ENCODE results near the gene GLYR1.

GLYR1 gene

DNA sequence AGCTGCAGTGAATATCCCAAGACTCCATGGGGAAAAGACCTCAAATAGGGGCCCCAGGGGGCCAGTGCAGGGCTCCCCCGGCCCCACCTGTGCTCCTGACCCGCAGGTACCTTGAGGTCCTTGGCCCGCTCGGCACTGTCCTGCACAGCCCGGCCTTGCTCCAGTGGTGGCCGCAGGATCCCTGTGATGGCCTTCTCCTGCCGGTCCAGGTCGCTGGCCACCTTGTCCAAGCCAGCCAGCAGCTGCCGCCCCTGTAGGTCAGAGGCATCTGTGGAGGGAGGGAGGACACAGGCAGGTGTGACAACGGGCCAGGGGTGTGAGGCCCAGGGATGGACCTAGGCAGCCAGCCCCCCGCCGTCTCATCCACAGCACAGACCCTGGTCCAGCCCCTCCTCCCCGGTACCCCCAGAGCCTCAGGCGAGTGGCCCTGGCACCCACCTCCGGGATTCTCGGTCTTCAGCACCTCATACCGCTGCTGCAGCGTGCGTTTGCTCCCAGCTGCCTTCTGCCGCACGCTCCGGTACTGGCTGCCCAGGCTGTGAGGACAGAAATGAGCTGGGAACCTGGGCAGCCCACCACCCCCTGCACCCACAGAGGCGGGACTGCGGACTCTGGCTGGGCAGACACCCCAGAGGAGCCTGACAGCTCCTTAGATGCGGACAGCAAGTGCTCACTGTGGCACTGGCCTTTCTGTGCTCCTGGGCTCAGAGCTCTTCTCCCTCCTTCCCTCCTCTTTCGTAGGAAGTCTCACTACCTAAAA, 46.2 kb upstream of the GLYR1 start:
- Histone ChIP-seq H2AFZ (ENCODE audit: insufficient read depth, low read length, poor library complexity) (no peak overlapping the region), H2BK5ac (ENCODE audit: low read depth, low read length, poor library complexity) (no peak overlapping the region), H3K18ac (ENCODE audit: low read length) (no peak overlapping the region), H3K27me3 (ENCODE audit: insufficient read depth, low read length) (no peaks in the 10 kb centered on the region), H3K4me3 (ENCODE audit: low read depth, low read length) (no peak overlapping the region), H3K9me3 (ENCODE audit: insufficient read depth, low read depth, low read length) (peaks cover 6% of the 10 kb centered on the region), H3K14ac (ENCODE audit: low read length) (no peak overlapping the region), H2BK12ac (ENCODE audit: low read length) (no peak overlapping the region), H4K91ac (ENCODE audit: low read depth, low read length) (no peak overlapping the region), H3K36me3 (ENCODE audit: control insufficient read depth in 1 of 2, insufficient read depth in 2 of 2, low read length in 2 of 2) (peaks cover 25 to 27% of the 10 kb centered on the region in 2 experiments), H3K4me1 (ENCODE audit: control insufficient read depth in 1 of 2, insufficient read depth in 2 of 2, low read length in 2 of 2) (no peaks in the 10 kb centered on the region), H2AK5ac (ENCODE audit: low read length) (no peak overlapping the region), H4K8ac (ENCODE audit: low read depth, low read length) (no peak overlapping the region), H3K79me2 (ENCODE audit: control insufficient read depth, insufficient read depth, low read length, poor library complexity) (no peaks in the 10 kb centered on the region), H3K79me1 (ENCODE audit: low read length) (no peaks in the 10 kb centered on the region), H3K23ac (ENCODE audit: low read length) (no peak overlapping the region), H3K9ac (ENCODE audit: low read length) (no peak overlapping the region), H3K27ac (ENCODE audit: low read depth, low read length) (no peak overlapping the region), H3K4ac (ENCODE audit: low read depth, low read length) (no peak overlapping the region), H3K4me2 (ENCODE audit: low read length) (no peak overlapping the region), H2BK120ac (ENCODE audit: insufficient read depth, low read length, poor library complexity) (no peak overlapping the region), H4K12ac (ENCODE audit: low read depth, low read length) (no peak overlapping the region)
- WGBS (ENCODE audit: extremely low coverage, insufficient coverage, insufficient read length): no CpG with 5 or more reads among the region's 26 CpGs
- DNase-seq: no peak

DNA sequence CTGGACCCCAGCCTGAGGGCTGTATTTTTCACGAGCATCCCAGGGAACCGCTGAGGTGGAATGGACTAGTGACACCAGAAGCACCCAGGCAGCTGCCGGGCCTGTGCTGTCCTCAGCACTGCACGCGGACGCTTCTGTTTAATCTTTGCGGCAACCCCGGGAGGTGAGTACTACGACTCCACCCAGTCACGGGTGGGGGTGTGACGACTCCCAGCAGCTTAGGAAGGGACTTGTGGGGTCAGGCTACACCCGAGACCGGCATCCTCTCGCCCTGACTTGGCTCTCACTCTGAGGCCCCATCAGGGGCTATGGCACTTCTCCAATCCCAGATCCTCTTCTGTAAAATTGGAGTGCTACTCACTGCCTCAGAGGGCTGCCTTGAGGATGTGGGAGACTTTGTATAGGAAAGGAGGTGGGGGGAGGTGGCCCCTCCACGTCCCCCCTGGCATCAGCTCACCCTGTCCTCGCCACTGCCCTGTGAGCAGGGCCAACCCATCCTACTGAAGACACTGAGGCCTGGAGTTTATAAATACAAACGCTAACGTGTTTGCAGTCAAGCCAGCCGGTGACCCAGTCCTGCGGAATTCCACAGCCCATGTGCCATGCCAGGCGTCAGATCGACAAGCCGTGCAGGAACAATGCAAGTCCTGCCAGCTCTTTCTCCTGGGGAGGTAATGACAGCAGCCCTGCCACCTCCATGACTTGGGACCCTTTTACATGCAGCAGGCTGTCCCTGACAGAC, 45.4 kb upstream of the GLYR1 start:
- peaks cover 28 to 31% of the 10 kb centered on the region in 2 experiments for H3K36me3 ChIP-seq (ENCODE audit: control insufficient read depth in 1 of 2, insufficient read depth in 2 of 2, low read length in 2 of 2)
- H3K4me3 ChIP-seq (ENCODE audit: low read depth, low read length): no peak overlapping the region
- no peak overlapping the region for H3K14ac ChIP-seq (ENCODE audit: low read length)
- H3K4ac ChIP-seq (ENCODE audit: low read depth, low read length): no peak overlapping the region
- no peak overlapping the region for H3K4me2 ChIP-seq (ENCODE audit: low read length)
- H3K79me1 ChIP-seq (ENCODE audit: low read length): no peaks in the 10 kb centered on the region
- no peaks in the 10 kb centered on the region for H3K27me3 ChIP-seq (ENCODE audit: insufficient read depth, low read length)
- no peak overlapping the region for H2AFZ ChIP-seq (ENCODE audit: insufficient read depth, low read length, poor library complexity)
- H3K9me3 ChIP-seq (ENCODE audit: insufficient read depth, low read depth, low read length): peaks cover 2% of the 10 kb centered on the region
- no peak overlapping the region for H3K18ac ChIP-seq (ENCODE audit: low read length)
- H3K23ac ChIP-seq (ENCODE audit: low read length): no peak overlapping the region
- H3K4me1 ChIP-seq (ENCODE audit: control insufficient read depth in 1 of 2, insufficient read depth in 2 of 2, low read length in 2 of 2): no peaks in the 10 kb centered on the region
- H2BK5ac ChIP-seq (ENCODE audit: low read depth, low read length, poor library complexity): no peak overlapping the region
- no peak overlapping the region for H2BK12ac ChIP-seq (ENCODE audit: low read length)
- no peak overlapping the region for H2AK5ac ChIP-seq (ENCODE audit: low read length)
- no peak overlapping the region for H4K91ac ChIP-seq (ENCODE audit: low read depth, low read length)
- H3K79me2 ChIP-seq (ENCODE audit: control insufficient read depth, insufficient read depth, low read length, poor library complexity): no peaks in the 10 kb centered on the region
- no CpG with 5 or more reads among the region's 23 CpGs for WGBS (ENCODE audit: extremely low coverage, insufficient coverage, insufficient read length)
- H2BK120ac ChIP-seq (ENCODE audit: insufficient read depth, low read length, poor library complexity): no peak overlapping the region
- no peak overlapping the region for H3K9ac ChIP-seq (ENCODE audit: low read length)
- no peak overlapping the region for H4K12ac ChIP-seq (ENCODE audit: low read depth, low read length)
- H4K8ac ChIP-seq (ENCODE audit: low read depth, low read length): no peak overlapping the region
- no peak overlapping the region for H3K27ac ChIP-seq (ENCODE audit: low read depth, low read length)
- DNase-seq: no peak

DNA sequence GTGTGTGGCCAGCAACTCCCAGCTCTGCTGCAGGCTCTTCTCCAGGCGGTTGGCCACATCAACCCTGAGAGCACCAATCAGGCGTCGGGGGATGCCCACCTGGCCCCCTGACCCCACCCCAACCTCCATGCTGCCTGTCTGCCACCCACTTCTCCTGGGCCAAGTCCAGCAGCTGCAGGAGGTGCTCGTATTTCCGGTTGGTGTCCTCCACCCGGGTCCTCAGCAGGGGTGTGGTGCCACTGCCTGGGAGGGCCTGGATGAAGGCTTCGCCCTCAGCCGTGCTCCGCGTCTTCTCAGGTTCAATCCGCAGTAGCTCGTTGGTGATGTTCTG, 44.8 kb upstream of the GLYR1 start:
- H3K9ac ChIP-seq (ENCODE audit: low read length): no peak overlapping the region
- H4K8ac ChIP-seq (ENCODE audit: low read depth, low read length): no peak overlapping the region
- H3K4ac ChIP-seq (ENCODE audit: low read depth, low read length): no peak overlapping the region
- no peaks in the 10 kb centered on the region for H3K27me3 ChIP-seq (ENCODE audit: insufficient read depth, low read length)
- DNase-seq: no peak
- H3K79me2 ChIP-seq (ENCODE audit: control insufficient read depth, insufficient read depth, low read length, poor library complexity): no peaks in the 10 kb centered on the region
- H3K14ac ChIP-seq (ENCODE audit: low read length): no peak overlapping the region
- H3K27ac ChIP-seq (ENCODE audit: low read depth, low read length): no peak overlapping the region
- no peaks in the 10 kb centered on the region for H3K79me1 ChIP-seq (ENCODE audit: low read length)
- no peak overlapping the region for H3K18ac ChIP-seq (ENCODE audit: low read length)
- H2AFZ ChIP-seq (ENCODE audit: insufficient read depth, low read length, poor library complexity): no peak overlapping the region
- H2AK5ac ChIP-seq (ENCODE audit: low read length): no peak overlapping the region
- no peaks in the 10 kb centered on the region for H3K4me1 ChIP-seq (ENCODE audit: control insufficient read depth in 1 of 2, insufficient read depth in 2 of 2, low read length in 2 of 2)
- peaks cover 31 to 35% of the 10 kb centered on the region in 2 experiments for H3K36me3 ChIP-seq (ENCODE audit: control insufficient read depth in 1 of 2, insufficient read depth in 2 of 2, low read length in 2 of 2)
- H3K4me3 ChIP-seq (ENCODE audit: low read depth, low read length): no peak overlapping the region
- H3K4me2 ChIP-seq (ENCODE audit: low read length): no peak overlapping the region
- H3K23ac ChIP-seq (ENCODE audit: low read length): no peak overlapping the region
- WGBS (ENCODE audit: extremely low coverage, insufficient coverage, insufficient read length): no CpG with 5 or more reads among the region's 12 CpGs
- H4K12ac ChIP-seq (ENCODE audit: low read depth, low read length): no peak overlapping the region
- peaks cover 2% of the 10 kb centered on the region for H3K9me3 ChIP-seq (ENCODE audit: insufficient read depth, low read depth, low read length)
- H2BK5ac ChIP-seq (ENCODE audit: low read depth, low read length, poor library complexity): no peak overlapping the region
- no peak overlapping the region for H2BK12ac ChIP-seq (ENCODE audit: low read length)
- no peak overlapping the region for H2BK120ac ChIP-seq (ENCODE audit: insufficient read depth, low read length, poor library complexity)
- no peak overlapping the region for H4K91ac ChIP-seq (ENCODE audit: low read depth, low read length)

DNA sequence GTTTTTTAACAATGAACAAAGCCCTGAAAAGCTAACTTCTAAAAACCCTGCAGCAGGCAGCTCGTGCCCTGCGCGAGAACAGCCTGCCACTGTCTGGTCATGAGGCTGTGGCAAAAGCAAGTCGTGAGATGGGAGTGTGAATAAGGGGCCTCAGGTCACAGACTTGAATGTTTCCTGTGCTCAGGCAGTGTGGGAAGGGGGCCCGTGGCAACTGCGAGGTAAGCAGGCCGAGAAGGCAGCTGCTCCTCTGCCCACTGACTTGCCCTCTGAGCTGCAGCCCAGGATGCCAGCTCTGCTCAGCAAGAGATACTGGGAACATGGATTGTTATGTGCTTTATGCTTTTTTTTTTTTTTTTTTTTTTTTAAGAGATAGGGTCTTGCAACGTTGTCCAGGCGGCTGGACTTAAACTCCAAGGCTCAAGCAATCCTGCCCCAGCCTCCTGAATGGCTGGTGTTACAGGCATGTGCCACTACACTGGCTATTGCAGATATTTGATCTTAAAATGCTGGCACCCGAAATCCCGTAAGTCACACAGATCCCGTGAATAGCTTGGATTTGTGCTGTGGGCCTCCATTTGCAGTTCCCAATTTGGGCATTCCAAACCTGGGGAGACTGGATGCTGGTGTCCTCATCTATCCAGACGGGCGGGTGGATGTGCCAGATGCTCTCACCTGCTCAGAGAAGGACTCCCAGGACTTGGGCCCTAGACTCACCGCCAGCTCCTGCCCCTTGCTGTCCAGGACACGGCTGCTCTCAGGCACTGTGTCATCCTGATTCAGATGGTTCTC, 44.2 kb upstream of the GLYR1 start:
- Histone ChIP-seq H2BK12ac (ENCODE audit: low read length) (no peak overlapping the region), H4K12ac (ENCODE audit: low read depth, low read length) (no peak overlapping the region), H2AFZ (ENCODE audit: insufficient read depth, low read length, poor library complexity) (no peak overlapping the region), H3K14ac (ENCODE audit: low read length) (no peak overlapping the region), H3K23ac (ENCODE audit: low read length) (no peak overlapping the region), H3K9ac (ENCODE audit: low read length) (no peak overlapping the region), H3K4ac (ENCODE audit: low read depth, low read length) (no peak overlapping the region), H2BK5ac (ENCODE audit: low read depth, low read length, poor library complexity) (no peak overlapping the region), H3K18ac (ENCODE audit: low read length) (no peak overlapping the region), H4K8ac (ENCODE audit: low read depth, low read length) (no peak overlapping the region), H3K36me3 (ENCODE audit: control insufficient read depth in 1 of 2, insufficient read depth in 2 of 2, low read length in 2 of 2) (peaks cover 31 to 39% of the 10 kb centered on the region in 2 experiments), H2AK5ac (ENCODE audit: low read length) (no peak overlapping the region), H3K9me3 (ENCODE audit: insufficient read depth, low read depth, low read length) (peaks cover 2% of the 10 kb centered on the region), H3K79me1 (ENCODE audit: low read length) (no peaks in the 10 kb centered on the region), H3K79me2 (ENCODE audit: control insufficient read depth, insufficient read depth, low read length, poor library complexity) (no peaks in the 10 kb centered on the region), H3K4me1 (ENCODE audit: control insufficient read depth in 1 of 2, insufficient read depth in 2 of 2, low read length in 2 of 2) (no peaks in the 10 kb centered on the region), H3K27ac (ENCODE audit: low read depth, low read length) (no peak overlapping the region), H4K91ac (ENCODE audit: low read depth, low read length) (no peak overlapping the region), H3K27me3 (ENCODE audit: insufficient read depth, low read length) (no peaks in the 10 kb centered on the region), H2BK120ac (ENCODE audit: insufficient read depth, low read length, poor library complexity) (no peak overlapping the region), H3K4me3 (ENCODE audit: low read depth, low read length) (no peak overlapping the region), H3K4me2 (ENCODE audit: low read length) (no peak overlapping the region)
- no peak for DNase-seq
- WGBS (ENCODE audit: extremely low coverage, insufficient coverage, insufficient read length): no CpG with 5 or more reads among the region's 16 CpGs

Data from trophoblast cell (in vitro differentiated cells and primary cell).